Right renal pelvis (tissue), 4 donors: ENCODE measurements around the gene GPC1. TPM values are rescaled to one million over a fixed set of nuclear protein-coding genes. Genes with fewer than 3 reads are reported as not detected.
A peak's percentile ranks its signal among the peaks of the same experiment; 100 is the strongest.

Experiments used
- DNase-seq, 4 donors: peaks; one replicate each; pipeline ENCODE4 v3.0.0-alpha.2; 2013; ENCODE audit warnings: low read depth in 4 of 4, low spot score in 3 of 4, missing footprints in 1 of 4
- polyA plus RNA-seq, 4 donors: library from polyadenylated mRNA; unstranded; fragments of 120-200 nt; gene quantifications; one replicate each; pipeline ENCODE4 v1.2.1, GENCODE V29; 2013; ENCODE audit not compliant: insufficient read length in 4 of 4

Gene GPC1
- polyA plus RNA-seq, 4 donors: 27.8 to 46.3 (median 33.4) TPM

- no peak for DNase-seq
These were observed 7.2 kb upstream of the GPC1 start for GRCh38 chr2:240428245-240428644.

GRCh38 chr2:240429341-240429871, 6.1 kb upstream of the GPC1 start:
- no peak for DNase-seq

GRCh38 chr2:240429872-240430491, 5.5 kb upstream of the GPC1 start:
- DNase-seq: no peak

GRCh38 chr2:240430595-240430994, 4.9 kb upstream of the GPC1 start:
- DNase-seq: no peak

GRCh38 chr2:240431271-240431660, 4.2 kb upstream of the GPC1 start:
- no peak for DNase-seq

GRCh38 chr2:240431661-240432424, 3.6 kb upstream of the GPC1 start:
- no peak for DNase-seq

GRCh38 chr2:240432430-240432819, 3.0 kb upstream of the GPC1 start:
- no peak for DNase-seq

GRCh38 chr2:240432820-240433801, 2.4 kb upstream of the GPC1 start:
- no peak for DNase-seq

- no peak for DNase-seq
These were observed 1.3 kb upstream of the GPC1 start for GRCh38 chr2:240433973-240434727.

GRCh38 chr2:240434728-240435456, 571 bp upstream of the GPC1 start:
- DNase-seq: peak in 3 of 4 donors; percentile 78 to 80 (median 80)

- DNase-seq: no peak
These were observed 652 bp downstream of the GPC1 start for GRCh38 chr2:240435948-240436682.

GRCh38 chr2:240436683-240437550, 1.5 kb downstream of the GPC1 start:
- no peak for DNase-seq

GRCh38 chr2:240437551-240437860, 2.0 kb downstream of the GPC1 start:
- DNase-seq: no peak

- peak in 1 of 4 donors; percentile 61 for DNase-seq
These were observed 2.7 kb downstream of the GPC1 start for GRCh38 chr2:240437861-240438809.

GRCh38 chr2:240438810-240439697, 3.6 kb downstream of the GPC1 start:
- DNase-seq: no peak

GRCh38 chr2:240439698-240440151, 4.3 kb downstream of the GPC1 start:
- DNase-seq: no peak
